ENCODE results near the gene CDCA8. TPM values are rescaled to one million over a fixed set of nuclear protein-coding genes. Genes with fewer than 3 reads are reported as not detected.

CDCA8 gene
- total and polyA plus RNA-seq, 2 of the 4 experiments (the other 2 are of a cell fraction) = 5.9 to 25.7 TPM

DNA sequence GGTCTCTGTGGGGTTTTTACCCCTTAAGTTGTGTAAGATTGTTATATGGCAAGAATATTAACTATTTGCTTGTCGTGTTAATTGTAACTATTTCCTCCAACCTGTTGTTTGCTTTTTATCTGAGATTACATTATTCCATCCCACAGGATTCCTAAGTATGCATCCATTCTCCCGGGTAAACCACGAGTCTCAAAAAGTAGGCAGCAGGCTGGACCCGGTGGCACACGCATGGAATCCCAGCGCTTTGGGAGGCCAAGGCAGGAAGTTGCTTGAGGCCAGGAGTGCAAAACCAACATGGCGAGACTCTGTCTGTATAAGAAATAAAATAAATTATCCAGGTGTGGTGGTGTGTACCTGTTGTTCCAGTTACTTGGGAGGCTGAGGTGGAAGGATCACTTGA is 45.0 kb upstream of the CDCA8 start:
- H3K36me3 ChIP-seq (ENCODE audit: control insufficient read depth, insufficient read depth, low read length) = no peaks in the 10 kb centered on the region
- H3K23ac ChIP-seq (ENCODE audit: low read depth, low read length) = no peak overlapping the region
- H3K27me3 ChIP-seq (ENCODE audit: control insufficient read depth, insufficient read depth, low read length) = peaks cover 21% of the 10 kb centered on the region
- no peak for TF ChIP-seq NFE2L2 (IDR thresholded peaks at IDR 0.05; ENCODE audit: low read depth, low read length)
- TF ChIP-seq MAZ (IDR thresholded peaks at IDR 0.05; ENCODE audit: borderline replicate concordance, low read depth, low read length) = no peak
- no peak for TF ChIP-seq CTCF (conservative IDR thresholded peaks at IDR 0.05; ENCODE audit: low read depth, low read length)
- no peak for TF ChIP-seq SMC3 (IDR thresholded peaks at IDR 0.05; ENCODE audit: low read depth, low read length)
- no peak for TF ChIP-seq RAD21 (IDR thresholded peaks at IDR 0.05; ENCODE audit: low read length)
- TF ChIP-seq FOS (IDR thresholded peaks at IDR 0.05; ENCODE audit: low read depth, low read length) = no peak
- no peak for TF ChIP-seq USF2 (IDR thresholded peaks at IDR 0.05; ENCODE audit: low read depth, low read length)
- TF ChIP-seq ELK1 (IDR thresholded peaks at IDR 0.05; ENCODE audit: borderline replicate concordance, low read depth, low read length) = no peak
- no peak for TF ChIP-seq POLR2A (IDR thresholded peaks at IDR 0.05; ENCODE audit: low read depth, low read length)
- TF ChIP-seq RCOR1 (IDR thresholded peaks at IDR 0.05; ENCODE audit: insufficient replicate concordance, low read length) = no peak
- TF ChIP-seq RFX5 (IDR thresholded peaks at IDR 0.05; ENCODE audit: low read depth, low read length) = no peak
- H3K4ac ChIP-seq (ENCODE audit: low read depth, low read length) = no peak overlapping the region
- H2AK5ac ChIP-seq (ENCODE audit: low read depth, low read length) = no peak overlapping the region
- in situ Hi-C loops (cut with MboI; ENCODE audit: low sequenced_read_pairs) = no loop called here
- intact Hi-C loops (cut with micrococcal nuclease) = no loop called here
- H3K4me3 ChIP-seq (ENCODE audit: insufficient read depth, low read depth, low read length) = no peak overlapping the region
- H2BK15ac ChIP-seq (ENCODE audit: low read depth, low read length) = no peak overlapping the region
- no peaks in the 10 kb centered on the region for H3K9me3 ChIP-seq (ENCODE audit: control insufficient read depth, insufficient read depth, low read length)
- no peak for ATAC-seq (ENCODE audit: low read depth)
- H3K9me1 ChIP-seq (ENCODE audit: insufficient read depth, low read length) = no peaks in the 10 kb centered on the region
- H3K27ac ChIP-seq (ENCODE audit: insufficient read depth, low read length) = no peak overlapping the region
- POLR2A ChIA-PET (ENCODE audit: unreplicated experiment) = no interaction called here
- no peak overlapping the region for H2BK120ac ChIP-seq (ENCODE audit: low read depth, low read length)
- H4K91ac ChIP-seq (ENCODE audit: insufficient read depth, low read depth, low read length) = no peak overlapping the region
- no peaks in the 10 kb centered on the region for H3K79me1 ChIP-seq (ENCODE audit: low read depth in 1 of 2, low read length in 2 of 2)
- H3K9ac ChIP-seq (ENCODE audit: low read depth, low read length) = no peak overlapping the region
- no peaks in the 10 kb centered on the region for H4K20me1 ChIP-seq (ENCODE audit: insufficient read depth, low read length)
- no peak overlapping the region for H2BK5ac ChIP-seq (ENCODE audit: low read depth, low read length, poor library complexity, severe bottlenecking)
- no peak overlapping the region for H3K4me2 ChIP-seq (ENCODE audit: low read depth, low read length)
- H4K8ac ChIP-seq (ENCODE audit: low read depth in 2 of 2, low read length in 2 of 2) = no peak overlapping the region
- WGBS, 2 experiments (ENCODE audit: extremely low coverage in 2 of 2, insufficient read length in 1 of 2) = no CpG with 5 or more reads among the region's 7 CpGs
- BruUV-seq (replicated peaks) = no TSS peak
- H3K4me1 ChIP-seq (ENCODE audit: control insufficient read depth, insufficient read depth, low read length) = no peaks in the 10 kb centered on the region
- H2AFZ ChIP-seq (replicated peaks; ENCODE audit: low read length, poor library complexity) = no peak overlapping the region
- no peak overlapping the region for H3K56ac ChIP-seq (ENCODE audit: extremely low read depth, insufficient read depth, low read length)
- no peak overlapping the region for H2AK9ac ChIP-seq (replicated peaks; ENCODE audit: low read depth, low read length, poor library complexity)
- CTCF ChIA-PET = no interaction called here
- H2BK20ac ChIP-seq (ENCODE audit: low read depth, low read length) = no peak overlapping the region
- dilution Hi-C loops (cut with HindIII; ENCODE audit: low sequenced_read_pairs, unreplicated experiment) = no loop called here
- no peak for DNase-seq
- no peak overlapping the region for H3K14ac ChIP-seq (replicated peaks; ENCODE audit: low read depth, low read length)
- no peak overlapping the region for H3K18ac ChIP-seq (ENCODE audit: low read depth, low read length)
- no peak overlapping the region for H4K5ac ChIP-seq (ENCODE audit: low read depth, low read length)

Measured in IMR-90 (cell line).